SK-N-SH (cell line): Measurements from ENCODE around the gene MID1.

Experiments
- CHD2 ChIP-seq: fragments of 150-350 bp; IDR thresholded peaks from 2 replicates; pipeline ENCODE4 v1.6.1; 2018; ENCODE audit warnings: low read length; ENCODE audit not compliant: partially characterized antibody
- ELF1 ChIP-seq: IDR thresholded peaks from 2 replicates; pipeline ENCODE4 v1.4.0; 2012
- EP300 ChIP-seq, 2 experiments: IDR thresholded peaks; 2 replicates each; pipeline versions ENCODE4 v1.4.0 to v1.6.1; 2012; ENCODE audit warnings: borderline replicate concordance in 1 of 2, low read depth in 1 of 2, low read length in 1 of 2
- FOSL2 ChIP-seq: IDR thresholded peaks from 2 replicates; pipeline ENCODE4 v1.4.0; 2012; ENCODE audit warnings: low read depth, mild to moderate bottlenecking, moderate library complexity, borderline replicate concordance
- FOXM1 ChIP-seq: IDR thresholded peaks from 2 replicates; pipeline ENCODE4 v1.4.0; 2012; ENCODE audit warnings: low read depth, mild to moderate bottlenecking
- MEF2A ChIP-seq: IDR thresholded peaks from 2 replicates; pipeline ENCODE4 v1.4.0; 2012; ENCODE audit warnings: low read depth, borderline replicate concordance
- MXI1 ChIP-seq: IDR thresholded peaks from 2 replicates; pipeline ENCODE4 v1.6.1; 2012; ENCODE audit warnings: mild to moderate bottlenecking, low read depth, low read length, improper control_type of control experiment
- POLR2AphosphoS5 ChIP-seq: IDR thresholded peaks from 2 replicates; pipeline ENCODE4 v1.6.1; 2012; ENCODE audit warnings: low read depth, low read length
- RCOR1 ChIP-seq: fragments of 150-350 bp; IDR thresholded peaks from 2 replicates; pipeline ENCODE4 v1.6.1; 2017; ENCODE audit warnings: antibody characterized with exemption, low read length
- SMC3 ChIP-seq: IDR thresholded peaks from 2 replicates; pipeline ENCODE4 v1.6.1; 2012; ENCODE audit warnings: low read depth, low read length, improper control_type of control experiment
- YY1 ChIP-seq: IDR thresholded peaks from 2 replicates; pipeline ENCODE4 v1.4.0; 2012; ENCODE audit warnings: low read depth, mild to moderate bottlenecking
- TF ChIP-seq, protein P1 (sequence below): fragments of 200-600 bp; sonication (generic); IDR thresholded peaks from 2 replicates; pipeline ENCODE4 v1.6.1; 2017; ENCODE audit warnings: antibody characterized with exemption, mild to moderate bottlenecking, moderate library complexity
- TF ChIP-seq, protein P2 (sequence below): IDR thresholded peaks from 2 replicates; pipeline ENCODE4 v1.4.0; 2012; ENCODE audit warnings: low read depth
- TF ChIP-seq, protein P3 (sequence below): IDR thresholded peaks from 2 replicates; pipeline ENCODE4 v1.4.0; 2012; ENCODE audit warnings: low read depth, borderline replicate concordance

DNA sequence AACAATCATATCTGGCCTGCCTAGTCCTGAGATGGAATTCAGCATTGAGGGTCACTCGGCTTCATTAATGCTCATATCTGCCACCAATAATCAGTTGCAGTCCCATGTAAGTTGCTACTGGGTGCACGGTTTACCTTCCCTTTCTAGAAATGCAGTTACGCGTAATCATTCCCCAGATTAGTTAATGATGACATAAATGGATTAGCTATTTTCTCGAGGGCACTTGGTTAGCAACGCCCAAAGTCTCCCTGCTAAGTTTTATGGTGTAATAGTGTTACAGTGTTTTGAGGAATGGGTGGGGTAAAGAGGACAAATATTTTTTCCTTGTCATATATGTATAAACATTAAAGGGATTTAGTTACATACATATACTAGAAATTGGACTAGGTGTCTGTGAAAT is 118.8 kb downstream of the MID1 start:
- TF ChIP-seq, protein P1, sequence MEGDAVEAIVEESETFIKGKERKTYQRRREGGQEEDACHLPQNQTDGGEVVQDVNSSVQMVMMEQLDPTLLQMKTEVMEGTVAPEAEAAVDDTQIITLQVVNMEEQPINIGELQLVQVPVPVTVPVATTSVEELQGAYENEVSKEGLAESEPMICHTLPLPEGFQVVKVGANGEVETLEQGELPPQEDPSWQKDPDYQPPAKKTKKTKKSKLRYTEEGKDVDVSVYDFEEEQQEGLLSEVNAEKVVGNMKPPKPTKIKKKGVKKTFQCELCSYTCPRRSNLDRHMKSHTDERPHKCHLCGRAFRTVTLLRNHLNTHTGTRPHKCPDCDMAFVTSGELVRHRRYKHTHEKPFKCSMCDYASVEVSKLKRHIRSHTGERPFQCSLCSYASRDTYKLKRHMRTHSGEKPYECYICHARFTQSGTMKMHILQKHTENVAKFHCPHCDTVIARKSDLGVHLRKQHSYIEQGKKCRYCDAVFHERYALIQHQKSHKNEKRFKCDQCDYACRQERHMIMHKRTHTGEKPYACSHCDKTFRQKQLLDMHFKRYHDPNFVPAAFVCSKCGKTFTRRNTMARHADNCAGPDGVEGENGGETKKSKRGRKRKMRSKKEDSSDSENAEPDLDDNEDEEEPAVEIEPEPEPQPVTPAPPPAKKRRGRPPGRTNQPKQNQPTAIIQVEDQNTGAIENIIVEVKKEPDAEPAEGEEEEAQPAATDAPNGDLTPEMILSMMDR, result no peak
- TF ChIP-seq, protein P2, sequence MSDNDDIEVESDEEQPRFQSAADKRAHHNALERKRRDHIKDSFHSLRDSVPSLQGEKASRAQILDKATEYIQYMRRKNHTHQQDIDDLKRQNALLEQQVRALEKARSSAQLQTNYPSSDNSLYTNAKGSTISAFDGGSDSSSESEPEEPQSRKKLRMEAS, result no peak
- TF ChIP-seq POLR2AphosphoS5 (no peak), CHD2 (no peak), YY1 (no peak), FOSL2 (no peak), MEF2A (no peak), EP300 (IDR thresholded peaks at IDR 0.05; ENCODE audit: borderline replicate concordance in 1 of 2, low read depth in 1 of 2, low read length in 1 of 2) (no peak), FOXM1 (no peak), RCOR1 (no peak), ELF1 (no peak), SMC3 (no peak), MXI1 (no peak)
- TF ChIP-seq, protein P3, sequence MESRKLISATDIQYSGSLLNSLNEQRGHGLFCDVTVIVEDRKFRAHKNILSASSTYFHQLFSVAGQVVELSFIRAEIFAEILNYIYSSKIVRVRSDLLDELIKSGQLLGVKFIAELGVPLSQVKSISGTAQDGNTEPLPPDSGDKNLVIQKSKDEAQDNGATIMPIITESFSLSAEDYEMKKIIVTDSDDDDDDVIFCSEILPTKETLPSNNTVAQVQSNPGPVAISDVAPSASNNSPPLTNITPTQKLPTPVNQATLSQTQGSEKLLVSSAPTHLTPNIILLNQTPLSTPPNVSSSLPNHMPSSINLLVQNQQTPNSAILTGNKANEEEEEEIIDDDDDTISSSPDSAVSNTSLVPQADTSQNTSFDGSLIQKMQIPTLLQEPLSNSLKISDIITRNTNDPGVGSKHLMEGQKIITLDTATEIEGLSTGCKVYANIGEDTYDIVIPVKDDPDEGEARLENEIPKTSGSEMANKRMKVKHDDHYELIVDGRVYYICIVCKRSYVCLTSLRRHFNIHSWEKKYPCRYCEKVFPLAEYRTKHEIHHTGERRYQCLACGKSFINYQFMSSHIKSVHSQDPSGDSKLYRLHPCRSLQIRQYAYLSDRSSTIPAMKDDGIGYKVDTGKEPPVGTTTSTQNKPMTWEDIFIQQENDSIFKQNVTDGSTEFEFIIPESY, result no peak
